Mesodermal cell (in vitro differentiated cells): ENCODE data around the gene NPAS3.

Experiments used
- H3K27ac ChIP-seq: 2 replicates; pipeline ENCODE4 v1.7.0; 2013; ENCODE audit warnings: mild to moderate bottlenecking, low read depth, low read length, moderate library complexity; ENCODE audit not compliant: severe bottlenecking
- H3K36me3 ChIP-seq: 2 replicates; pipeline ENCODE4 v1.7.1; 2013; ENCODE audit warnings: mild to moderate bottlenecking, low read length, moderate library complexity; ENCODE audit not compliant: control insufficient read depth, insufficient read depth
- H3K4me1 ChIP-seq: one replicate; pipeline ENCODE4 v1.7.1; 2013; ENCODE audit warnings: mild to moderate bottlenecking, low read length; ENCODE audit not compliant: insufficient read depth, control insufficient read depth, poor library complexity, severe bottlenecking
- H3K4me3 ChIP-seq: 2 replicates; pipeline ENCODE4 v1.7.0; 2013; ENCODE audit warnings: low read length, control low read depth, mild to moderate bottlenecking; ENCODE audit not compliant: insufficient read depth, poor library complexity, severe bottlenecking; ENCODE audit errors: extremely low read depth
- H3K9me3 ChIP-seq: 2 replicates; pipeline ENCODE4 v1.7.1; 2013; ENCODE audit warnings: mild to moderate bottlenecking, low read length, moderate library complexity; ENCODE audit not compliant: control insufficient read depth
- WGBS, 2 experiments: methylation state at CpG; one replicate each; pipeline ENCODE4 v1.1.5; 2013; ENCODE audit warnings: missing lambda C conversion rate in 2 of 2; ENCODE audit not compliant: insufficient coverage in 2 of 2; 5-methylcytosine and 5-hydroxymethylcytosine counted together

NPAS3 gene

DNA sequence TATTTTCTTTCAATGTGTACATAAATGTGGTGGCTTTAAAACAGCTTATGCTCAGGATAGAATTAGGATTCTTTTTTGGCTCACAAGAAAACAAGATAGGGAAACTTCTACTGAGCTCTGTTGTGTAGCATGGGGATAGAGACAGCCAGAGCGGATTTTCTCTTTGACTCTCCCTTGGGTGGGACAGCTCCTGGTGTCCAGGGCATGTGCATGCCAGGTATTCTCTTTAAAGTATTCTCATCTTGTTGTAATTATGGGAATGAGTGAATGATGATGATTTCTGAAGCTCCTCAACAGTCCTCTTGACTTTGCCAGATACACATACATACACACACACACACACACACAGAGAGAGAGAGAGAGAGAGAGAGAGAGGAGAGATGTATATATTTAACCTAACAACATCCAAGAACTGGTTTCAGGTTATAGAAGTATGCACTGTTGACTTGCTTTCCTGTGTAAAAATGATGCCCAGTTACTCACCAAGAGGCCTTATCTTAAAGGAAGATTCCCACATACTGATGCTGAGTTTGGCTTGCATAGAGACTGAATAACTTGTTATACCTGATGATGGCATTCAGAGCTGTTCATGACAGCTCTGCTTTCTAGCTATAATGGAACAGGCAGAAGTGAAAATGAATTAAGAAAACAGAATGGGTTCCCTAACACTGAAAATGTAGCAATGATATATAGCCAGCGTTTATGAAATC, 624.7 kb downstream of the NPAS3 start:
- H3K4me3 ChIP-seq: no peak overlapping the region
- no peaks in the 10 kb centered on the region for H3K36me3 ChIP-seq
- H3K27ac ChIP-seq: no peak overlapping the region
- H3K9me3 ChIP-seq: no peaks in the 10 kb centered on the region
- WGBS, 2 experiments: 100% methylated on average over 1 of the region's 2 CpGs; no CpG with 5 or more reads in 1 of the 2 experiments
- H3K4me1 ChIP-seq: peaks cover 42% of the 10 kb centered on the region

DNA sequence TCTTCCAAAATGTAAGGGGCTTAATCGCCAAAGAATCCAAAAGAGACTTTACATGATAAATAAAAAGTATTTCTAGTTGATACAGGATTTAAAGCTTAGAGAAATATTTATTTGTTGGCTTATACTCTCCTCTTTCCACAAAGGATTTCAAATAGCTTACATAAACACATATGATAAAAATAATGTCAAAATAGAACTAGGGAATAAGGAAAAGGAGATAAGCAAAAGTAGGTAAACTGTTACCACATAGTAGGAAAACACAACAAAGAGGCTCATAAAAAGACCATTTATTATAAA, 625.2 kb downstream of the NPAS3 start:
- Histone ChIP-seq H3K4me1 (peaks cover 47% of the 10 kb centered on the region), H3K9me3 (no peaks in the 10 kb centered on the region), H3K36me3 (no peaks in the 10 kb centered on the region), H3K4me3 (no peak overlapping the region), H3K27ac (no peak overlapping the region)
- WGBS, 2 experiments: no CpG with 5 or more reads among the region's 1 CpG

DNA sequence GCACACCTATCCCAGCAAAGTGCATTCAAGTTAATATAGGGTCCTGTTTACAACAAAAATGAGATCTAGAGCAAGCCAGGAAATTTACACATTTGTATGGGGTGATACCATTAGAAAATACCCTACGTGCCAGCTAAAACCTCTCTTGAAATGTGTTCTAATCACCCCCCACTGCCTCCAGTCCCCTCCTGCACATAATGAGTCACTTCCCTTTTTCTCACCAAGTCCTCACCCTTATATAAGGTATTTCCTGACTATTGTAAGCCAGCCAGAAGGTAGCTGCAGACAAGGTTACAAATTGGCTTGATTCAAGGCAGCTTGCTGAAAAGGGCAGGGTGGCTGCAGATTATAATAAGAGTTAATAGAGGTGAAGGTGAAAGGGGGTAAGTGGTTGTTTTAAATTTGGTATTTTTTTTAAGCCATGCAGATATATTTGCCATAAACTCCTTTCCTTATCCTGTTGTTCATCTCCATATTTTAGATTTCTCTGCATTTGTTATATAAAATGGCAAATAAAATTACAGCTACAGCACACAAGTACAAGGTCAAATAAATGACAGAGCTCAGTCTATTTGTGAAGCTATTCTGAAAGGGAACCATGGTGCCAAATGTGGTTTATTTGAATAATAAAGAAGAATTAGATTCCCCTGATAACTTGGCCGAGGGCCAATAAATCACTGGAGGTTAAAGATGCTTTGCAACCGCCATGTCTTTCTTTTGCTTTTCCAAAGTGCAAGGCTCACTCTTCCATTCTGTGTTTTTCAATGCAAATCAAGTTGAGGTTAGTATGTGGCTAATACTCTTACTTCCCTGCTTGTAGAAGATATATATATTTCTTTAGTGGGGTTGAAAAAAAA, 626.3 kb downstream of the NPAS3 start:
- Histone ChIP-seq H3K36me3 (no peaks in the 10 kb centered on the region), H3K9me3 (no peaks in the 10 kb centered on the region), H3K4me1 (peaks cover 58% of the 10 kb centered on the region), H3K27ac (peak overlapping the region; percentile 76), H3K4me3 (no peak overlapping the region)
- WGBS, 2 experiments: 0 to 75% methylated on average over 1 of the region's 3 CpGs

DNA sequence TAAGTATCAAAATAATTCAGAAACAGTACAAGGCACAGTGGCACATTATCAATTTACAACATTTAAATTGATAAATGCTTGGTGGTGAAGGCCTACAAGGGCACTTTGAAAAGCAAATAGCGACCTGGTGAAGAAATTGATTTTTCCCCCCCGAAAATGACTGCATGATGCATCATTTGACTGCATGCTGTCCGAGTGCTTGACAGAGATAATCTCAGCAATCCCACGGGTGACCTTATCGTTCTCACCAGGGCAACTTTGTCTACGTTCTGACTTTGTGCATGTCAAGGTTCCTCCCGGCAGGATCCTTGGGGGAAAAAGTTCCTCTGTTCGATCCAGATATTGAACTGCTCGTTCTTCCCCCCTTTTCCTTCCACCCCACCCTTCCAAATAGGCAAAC, 627.4 kb downstream of the NPAS3 start:
- no peak overlapping the region for H3K4me3 ChIP-seq
- H3K36me3 ChIP-seq: no peaks in the 10 kb centered on the region
- H3K9me3 ChIP-seq: no peaks in the 10 kb centered on the region
- peaks cover 67% of the 10 kb centered on the region for H3K4me1 ChIP-seq
- 91 to 92% methylated on average over 8 to 9 of the region's 9 CpGs for WGBS, 2 experiments
- no peak overlapping the region for H3K27ac ChIP-seq

DNA sequence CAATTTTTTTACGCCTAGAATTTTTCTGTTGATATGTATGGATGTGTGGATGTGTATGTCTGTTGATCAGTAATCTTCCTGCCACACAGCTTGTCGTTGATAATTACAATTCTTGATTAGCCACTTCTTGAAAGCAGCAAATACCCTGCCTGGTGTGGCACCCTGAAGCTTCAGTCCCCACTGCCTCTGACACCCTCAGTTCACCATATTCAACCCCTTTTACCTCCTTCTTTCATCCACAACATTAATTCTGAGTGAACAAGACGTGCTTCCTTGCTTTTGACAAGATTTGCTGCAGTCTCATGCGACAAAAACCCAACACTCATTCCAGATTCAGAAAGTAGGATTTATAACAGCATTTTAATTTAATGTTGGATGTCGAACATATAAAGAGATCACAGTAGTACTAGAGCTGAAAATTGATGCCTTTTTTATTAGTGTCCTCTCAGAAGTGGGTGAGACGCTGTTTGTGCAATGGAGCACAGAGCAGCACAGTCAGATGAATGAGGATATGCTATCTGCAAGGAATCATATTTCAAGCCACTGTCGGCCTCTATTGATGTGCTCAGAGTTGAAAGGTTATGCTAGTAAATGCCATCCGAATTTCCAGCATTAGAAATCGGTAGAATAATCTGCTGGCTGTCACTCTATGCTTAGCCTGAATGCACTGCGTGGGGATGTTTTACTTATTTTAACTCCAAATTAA, 628.5 kb downstream of the NPAS3 start:
- WGBS, 2 experiments: 79 to 81% methylated on average over 7 of the region's 10 CpGs
- no peaks in the 10 kb centered on the region for H3K36me3 ChIP-seq
- H3K27ac ChIP-seq: no peak overlapping the region
- H3K4me1 ChIP-seq: peaks cover 69% of the 10 kb centered on the region
- no peaks in the 10 kb centered on the region for H3K9me3 ChIP-seq
- H3K4me3 ChIP-seq: no peak overlapping the region

DNA sequence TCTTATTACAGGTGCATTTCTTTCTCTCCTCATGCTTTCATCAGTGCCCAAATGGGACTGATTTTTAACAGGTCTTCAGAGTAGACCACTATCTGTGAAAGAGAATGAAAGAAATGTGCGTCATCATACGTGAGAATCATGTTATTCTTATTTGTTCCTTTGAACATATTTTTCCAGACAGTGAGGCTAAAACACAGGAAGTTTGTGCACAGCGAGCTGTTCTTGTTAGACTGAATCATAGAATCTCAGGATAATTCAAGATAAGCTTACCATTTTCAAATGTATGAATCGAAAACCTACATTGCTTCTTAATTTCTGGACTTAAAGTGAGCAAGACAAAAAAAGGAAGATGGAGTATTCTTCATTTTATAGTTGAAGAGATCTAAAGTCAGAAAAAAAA, 629.1 kb downstream of the NPAS3 start:
- no peaks in the 10 kb centered on the region for H3K36me3 ChIP-seq
- no peak overlapping the region for H3K4me3 ChIP-seq
- no peak overlapping the region for H3K27ac ChIP-seq
- H3K9me3 ChIP-seq: no peaks in the 10 kb centered on the region
- H3K4me1 ChIP-seq: peaks cover 69% of the 10 kb centered on the region
- 60 to 100% methylated on average over 1 to 2 of the region's 4 CpGs for WGBS, 2 experiments

GRCh38 chr14:33568935-33569579, 630.4 kb downstream of the NPAS3 start:
- WGBS, 2 experiments: 100% methylated on average over 1 of the region's 3 CpGs; no CpG with 5 or more reads in 1 of the 2 experiments
- Histone ChIP-seq H3K4me3 (no peak overlapping the region), H3K27ac (no peak overlapping the region), H3K9me3 (no peaks in the 10 kb centered on the region), H3K4me1 (peaks cover 64% of the 10 kb centered on the region), H3K36me3 (no peaks in the 10 kb centered on the region)

DNA sequence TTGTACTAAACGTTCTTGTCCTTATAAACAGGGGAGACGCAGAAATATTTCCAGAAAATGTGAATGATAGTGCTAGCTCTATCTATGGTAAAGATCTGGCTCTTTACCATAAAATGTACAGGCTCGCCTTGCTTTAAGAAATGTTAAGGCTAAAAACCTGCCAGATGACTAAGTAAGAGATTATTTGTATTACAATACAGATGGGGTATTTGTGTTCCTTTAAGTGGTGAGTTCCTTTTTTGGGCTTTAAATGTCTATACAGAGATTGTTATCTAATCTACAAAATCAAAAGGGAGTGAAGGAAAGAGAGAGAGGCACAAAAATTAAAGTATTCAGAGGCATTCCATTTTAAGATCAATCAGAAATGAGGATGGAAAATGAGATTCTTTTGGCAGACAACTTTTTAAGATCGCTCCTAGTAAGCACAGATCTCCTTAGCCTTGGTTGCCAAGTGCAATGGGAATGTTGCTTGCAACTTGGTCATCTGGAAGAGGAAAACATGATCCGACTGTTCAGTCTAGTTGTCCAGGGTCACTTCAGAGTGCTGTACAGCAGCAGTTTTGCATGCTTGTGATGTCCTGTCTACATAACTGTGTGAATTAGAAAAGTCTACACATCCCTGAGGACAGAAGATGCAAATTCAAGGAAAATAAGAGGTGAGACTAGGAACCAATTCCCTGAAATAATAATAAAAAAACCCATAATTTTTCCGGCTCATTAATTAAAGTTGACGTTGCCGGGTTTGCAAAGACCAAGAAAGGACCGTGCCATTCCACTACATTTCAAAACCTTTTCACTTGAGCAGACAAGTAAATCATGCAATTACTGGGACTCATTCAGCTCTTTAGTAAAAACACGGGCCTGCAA, 631.4 kb downstream of the NPAS3 start:
- H3K36me3 ChIP-seq: no peaks in the 10 kb centered on the region
- no peaks in the 10 kb centered on the region for H3K9me3 ChIP-seq
- H3K4me1 ChIP-seq: peaks cover 56% of the 10 kb centered on the region
- peak overlapping the region; percentile 36 for H3K27ac ChIP-seq
- WGBS, 2 experiments: 89 to 95% methylated on average over 9 to 10 of the region's 10 CpGs
- H3K4me3 ChIP-seq: no peak overlapping the region

DNA sequence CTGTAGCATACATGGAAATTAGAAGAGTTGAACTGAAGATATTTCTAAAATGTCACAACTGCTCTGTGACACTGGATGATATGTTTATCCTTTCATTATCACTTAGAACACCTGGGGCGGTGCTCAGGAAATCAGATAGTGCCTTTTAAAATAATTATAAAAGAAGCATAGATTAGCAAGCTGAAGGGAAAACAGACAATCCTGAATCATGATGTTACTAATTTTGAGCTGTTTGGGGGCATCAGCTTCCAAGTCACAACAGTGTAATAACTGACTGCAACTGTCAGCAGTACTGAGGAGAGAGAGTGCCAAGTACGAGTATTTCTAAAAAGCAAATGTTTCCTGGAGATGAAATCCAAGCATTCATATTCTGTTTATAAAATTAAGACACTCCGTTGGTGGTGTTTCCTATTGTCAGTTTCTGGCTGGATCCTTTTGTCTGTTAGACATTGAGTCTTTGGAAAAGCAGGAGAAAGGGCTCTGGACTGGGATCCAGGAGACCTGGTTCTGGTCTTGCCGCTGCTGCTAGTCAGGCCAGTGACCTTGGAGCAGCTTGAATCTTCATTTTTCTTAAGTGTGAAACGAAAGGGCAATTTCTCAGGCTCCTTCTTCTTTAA, 632.1 kb downstream of the NPAS3 start:
- Histone ChIP-seq H3K4me3 (no peak overlapping the region), H3K36me3 (no peaks in the 10 kb centered on the region), H3K4me1 (peaks cover 49% of the 10 kb centered on the region), H3K9me3 (no peaks in the 10 kb centered on the region), H3K27ac (peak overlapping the region; percentile 36)
- WGBS, 2 experiments: 85 to 91% methylated on average over 2 to 3 of the region's 5 CpGs
